Activated CD4-positive, alpha-beta T cell treated with anti-CD3 and anti-CD28 coated beads, Interleukin-2, amount 50 U/mL, for 48 hours (primary cell): ENCODE measurements around the gene SFXN5.

Source experiments
- DNase-seq, 2 experiments: peaks; one replicate each; pipeline ENCODE4 v3.0.0-alpha.2; 2020

Gene SFXN5

DNA sequence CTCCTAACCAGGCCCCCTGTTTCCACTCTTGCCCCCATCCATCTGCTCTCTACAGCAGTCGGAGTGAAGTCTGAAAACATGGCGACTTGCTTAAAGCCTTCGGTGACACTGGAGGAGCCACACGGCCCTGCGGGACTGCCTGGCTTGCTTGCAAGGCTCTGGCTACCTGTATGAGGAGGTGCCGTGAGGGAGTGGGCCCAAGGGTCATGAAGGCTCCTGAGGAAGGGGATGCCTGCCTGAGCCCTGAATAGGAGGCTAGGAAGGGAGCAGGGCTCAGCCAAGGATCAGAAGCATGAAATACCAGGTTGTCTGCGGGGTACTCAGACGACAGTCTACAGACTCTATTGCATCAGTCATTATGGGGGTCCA lies 78.8 kb downstream of the SFXN5 start:
- no peak for DNase-seq

GRCh38 chr2:72991980-72992733 lies 79.4 kb downstream of the SFXN5 start:
- no peak for DNase-seq

- no peak for DNase-seq
These were observed 80.1 kb downstream of the SFXN5 start for GRCh38 chr2:72991439-72991725.

DNA sequence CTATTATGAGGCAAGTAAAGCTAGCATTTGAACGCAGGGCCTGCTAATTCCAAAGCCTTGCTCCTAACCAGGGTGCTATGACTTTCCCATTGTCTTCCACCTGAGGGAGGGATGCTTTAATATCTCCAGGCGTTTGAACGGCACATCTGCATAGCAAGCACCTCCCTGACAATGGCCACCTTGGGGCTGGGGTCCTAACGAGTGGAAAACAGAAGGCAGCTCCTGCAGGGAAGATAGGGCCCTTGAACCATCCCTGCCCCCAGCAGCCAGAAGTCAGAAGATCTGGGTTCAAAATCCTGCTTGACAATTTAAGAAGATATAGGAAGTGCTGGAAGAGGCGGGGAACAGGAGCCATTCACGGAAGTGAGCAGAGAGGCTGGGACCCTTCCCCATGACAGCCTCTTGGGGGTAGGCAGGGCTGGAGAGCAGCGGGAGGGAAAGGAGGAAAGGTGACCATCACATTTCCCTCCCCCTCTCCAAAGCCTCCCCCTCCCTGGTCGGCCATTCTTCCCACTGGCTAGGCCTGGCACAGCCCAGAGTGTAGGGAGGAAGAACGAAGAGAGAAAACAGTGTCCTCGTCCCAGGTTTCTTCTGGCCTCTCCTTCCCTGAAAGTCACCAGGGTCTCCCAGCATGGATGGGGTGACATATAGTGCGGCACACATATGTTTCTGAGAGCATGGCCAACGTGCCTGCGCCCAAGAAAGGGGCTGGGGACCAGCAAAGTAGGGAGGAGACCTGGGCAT lies 80.6 kb downstream of the SFXN5 start:
- no peak for DNase-seq

DNA sequence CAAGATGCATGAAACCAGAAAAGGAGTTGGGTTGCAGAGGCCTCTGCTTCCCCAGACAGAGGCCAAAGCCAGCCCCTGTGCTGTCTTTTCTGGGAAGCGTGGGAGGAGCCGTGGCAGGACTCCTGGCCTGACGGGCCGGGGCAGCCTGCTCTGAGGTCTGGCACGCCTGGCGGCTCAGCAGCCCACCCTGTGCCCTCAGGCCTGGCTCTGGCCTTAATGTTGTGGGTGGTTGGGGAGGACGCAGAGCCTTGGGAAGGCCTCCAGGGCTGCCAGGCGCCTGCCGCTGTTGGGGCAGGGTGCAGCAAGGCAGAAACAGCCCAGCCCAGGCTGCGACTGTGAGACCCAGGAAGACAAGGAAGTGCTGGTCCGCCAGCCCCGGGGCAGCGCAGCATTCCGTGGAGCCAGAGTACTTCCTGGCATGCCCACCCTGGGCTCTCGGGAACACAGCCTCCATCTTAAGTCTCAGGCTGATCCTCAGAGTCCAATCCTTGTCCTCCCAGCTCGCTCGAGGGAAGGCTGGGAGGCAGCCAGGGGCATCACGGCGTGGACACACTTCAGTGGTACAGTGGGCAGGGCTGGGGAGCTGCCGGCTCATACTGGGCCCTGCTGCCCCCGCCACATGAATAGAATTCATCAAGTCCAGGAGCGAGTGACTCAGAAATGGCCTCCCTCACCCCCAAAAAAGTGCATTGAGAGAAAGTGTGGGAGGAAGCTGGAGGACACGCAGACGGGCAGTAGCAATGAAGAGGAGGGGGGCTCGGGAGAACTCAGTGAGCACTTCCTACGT lies 81.5 kb downstream of the SFXN5 start:
- DNase-seq, result no peak

GRCh38 chr2:72988726-72989273 lies 82.7 kb downstream of the SFXN5 start:
- no peak for DNase-seq

DNA sequence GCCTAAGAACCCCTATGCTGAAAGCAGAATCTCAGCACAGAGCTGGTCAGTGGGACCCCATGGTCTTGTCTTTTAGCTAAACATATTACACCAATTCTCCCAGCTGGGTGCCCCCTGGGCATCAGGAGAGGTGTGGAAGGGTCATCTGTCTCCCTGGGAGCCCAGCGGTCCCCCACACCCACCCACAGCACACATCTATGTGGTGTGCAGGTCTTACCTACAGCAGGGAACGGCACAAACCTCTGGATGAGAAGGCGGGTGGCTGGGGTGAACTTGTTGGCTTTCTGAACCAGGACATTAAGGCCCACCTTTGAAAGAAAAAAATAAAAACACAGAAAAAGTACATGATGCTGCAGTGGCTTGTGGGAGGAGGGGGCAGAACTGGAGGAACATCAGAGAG lies 83.5 kb downstream of the SFXN5 start:
- no peak for DNase-seq

GRCh38 chr2:72985891-72986683 lies 85.4 kb downstream of the SFXN5 start:
- no peak for DNase-seq

- no peak for DNase-seq
These were observed 86.4 kb downstream of the SFXN5 start for GRCh38 chr2:72985136-72985535.

- DNase-seq, result no peak
These were observed 87.3 kb downstream of the SFXN5 start for GRCh38 chr2:72984172-72984671.

DNA sequence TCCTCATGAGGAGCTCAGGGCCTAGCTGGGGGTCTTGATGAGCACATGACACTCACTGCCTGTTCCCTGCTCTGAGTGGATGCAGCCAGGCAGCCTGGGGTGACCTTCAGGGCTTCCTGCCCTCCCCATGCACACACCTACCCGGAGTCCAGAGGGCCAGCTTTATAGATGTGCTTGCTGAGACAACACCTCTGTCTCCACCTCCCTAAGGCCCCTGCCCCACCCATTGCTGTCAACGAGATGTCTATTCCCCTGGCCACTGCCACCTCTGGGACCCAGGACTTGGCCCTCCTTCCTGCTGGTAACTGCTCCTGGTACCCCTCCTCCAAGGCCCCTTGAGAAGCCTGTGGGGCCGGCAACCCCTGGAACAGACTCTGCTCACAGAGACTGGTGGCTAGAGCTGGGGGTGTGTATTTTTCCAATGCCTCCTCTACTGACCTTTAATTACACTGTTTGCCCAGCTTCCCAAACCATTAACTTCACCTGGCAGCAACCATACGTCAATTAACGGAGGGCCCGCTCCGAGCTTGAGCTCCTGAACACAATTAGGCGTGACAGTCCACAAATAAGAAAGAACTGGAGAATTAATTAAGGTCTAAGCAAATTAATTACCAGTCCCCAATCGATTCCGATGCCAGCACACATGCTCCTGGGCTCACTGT lies 87.9 kb downstream of the SFXN5 start:
- DNase-seq, result no peak

DNA sequence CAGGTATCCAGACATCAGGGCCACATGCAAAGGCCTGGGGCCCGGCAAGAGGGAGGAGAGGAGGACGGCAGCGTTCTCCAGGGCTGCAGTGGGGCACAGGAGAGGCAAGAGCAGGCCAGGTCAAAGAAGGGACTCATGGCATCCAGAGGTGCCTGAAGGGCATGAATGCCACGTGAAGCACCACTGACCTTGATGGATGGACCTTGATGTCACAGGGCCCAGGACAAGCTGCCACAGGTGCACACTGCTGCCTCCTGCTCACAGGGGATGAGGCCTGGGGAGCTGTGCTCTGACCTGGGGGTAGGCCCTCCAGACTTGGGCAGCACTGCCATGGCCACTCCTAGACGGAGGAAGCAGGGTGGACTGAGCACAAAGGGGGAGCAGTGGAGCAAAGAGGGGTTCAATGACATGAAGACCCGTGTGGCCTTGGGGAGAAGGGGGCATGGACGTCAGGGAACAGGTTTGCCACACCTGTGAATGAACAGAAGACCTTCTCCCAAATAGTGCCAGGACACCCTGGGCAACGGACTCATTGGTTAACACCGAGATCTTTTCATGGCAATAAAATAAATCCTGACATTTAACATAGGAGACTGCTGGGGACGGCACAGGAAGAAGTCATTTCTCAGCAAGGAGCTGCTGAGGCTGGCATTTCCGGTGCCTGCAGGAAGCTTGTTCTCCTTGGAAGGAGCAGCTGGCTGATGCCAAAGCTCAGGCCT lies 88.6 kb downstream of the SFXN5 start:
- DNase-seq, result no peak

- DNase-seq, result no peak
These were observed 89.3 kb downstream of the SFXN5 start for GRCh38 chr2:72982219-72982618.

- DNase-seq, result no peak
These were observed 90.0 kb downstream of the SFXN5 start for GRCh38 chr2:72981536-72981935.

- DNase-seq, result no peak
These were observed 90.8 kb downstream of the SFXN5 start for GRCh38 chr2:72980535-72981217.

DNA sequence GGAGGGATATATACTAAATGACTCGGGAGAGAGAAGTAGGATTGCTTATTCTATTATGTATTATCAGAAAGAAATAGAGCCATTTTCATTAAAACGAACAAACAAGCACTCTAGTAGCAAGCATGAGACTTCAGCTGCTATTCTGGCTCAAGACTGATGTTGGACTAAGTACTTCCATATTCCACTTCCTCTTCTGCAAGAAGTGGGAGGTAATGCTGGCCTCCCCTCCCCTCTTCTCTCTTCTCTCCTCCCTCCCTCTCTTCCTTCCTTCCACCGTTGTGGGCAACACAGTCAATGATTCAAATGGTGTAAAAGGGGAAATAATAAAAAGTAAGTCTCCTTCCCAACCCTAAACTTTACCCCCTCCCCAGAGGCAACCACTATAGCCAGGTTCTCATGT lies 91.6 kb downstream of the SFXN5 start:
- DNase-seq, result no peak

- no peak for DNase-seq
These were observed 96.5 kb downstream of the SFXN5 start for GRCh38 chr2:72975017-72975416.

DNA sequence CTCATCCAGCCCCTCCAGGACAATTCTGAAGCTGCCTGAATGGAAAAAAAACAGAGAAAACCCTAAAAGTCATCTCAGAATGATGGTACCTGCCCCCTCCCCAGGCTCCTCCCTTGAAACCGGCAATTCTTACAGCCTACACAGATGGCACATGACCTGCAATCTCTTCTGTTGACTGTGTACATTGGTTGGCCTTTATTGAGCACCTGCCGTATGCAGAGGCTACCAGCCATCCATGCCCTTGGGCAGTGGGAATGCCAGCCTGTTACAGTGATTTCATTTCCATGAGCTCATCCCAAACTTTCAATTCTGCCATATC lies 97.1 kb downstream of the SFXN5 start:
- no peak for DNase-seq

DNA sequence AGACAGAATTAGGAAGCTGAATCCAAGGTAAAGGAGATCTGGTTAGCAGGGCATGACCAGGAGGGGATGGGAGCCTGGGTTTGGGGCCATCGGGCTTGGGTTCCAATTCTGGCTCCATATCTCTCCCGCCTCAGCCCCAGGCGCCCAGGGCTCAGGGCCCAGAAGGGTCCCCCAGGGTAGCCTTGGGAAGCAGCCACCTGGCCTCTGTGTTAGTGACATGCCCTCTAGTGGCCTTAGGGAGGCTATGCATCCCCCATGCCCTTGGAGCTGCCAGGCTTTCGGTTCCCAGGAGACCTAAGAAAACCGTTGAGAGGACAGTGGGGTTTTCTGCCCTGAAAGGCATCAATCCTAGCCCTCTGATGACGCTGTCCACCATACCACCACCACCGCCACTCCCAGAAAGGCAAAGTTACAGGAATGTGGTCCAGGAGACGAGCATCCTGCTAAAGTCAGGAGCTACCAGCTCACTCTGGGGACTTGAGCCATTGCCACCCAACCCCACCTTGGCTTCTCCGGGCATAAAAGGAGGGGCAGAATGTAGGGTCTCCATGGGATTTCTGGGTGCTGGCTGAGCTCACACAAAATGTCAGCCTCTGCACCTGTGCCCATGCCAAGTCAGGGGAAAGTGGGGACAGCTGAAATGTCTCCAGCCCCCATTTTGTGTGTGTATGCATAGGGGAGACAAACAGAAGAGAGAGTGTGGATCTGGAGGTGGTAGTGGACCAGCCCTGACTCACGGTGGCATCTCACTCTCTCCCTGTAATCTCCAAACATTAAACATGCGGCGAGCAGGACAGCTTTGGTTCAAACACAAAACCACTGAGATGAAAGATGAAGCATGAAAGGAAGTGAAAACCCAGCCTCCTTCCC lies 97.7 kb downstream of the SFXN5 start:
- peak; percentile 33 to 47 for DNase-seq

GRCh38 chr2:72973137-72973535 lies 98.4 kb downstream of the SFXN5 start:
- DNase-seq, result no peak
